Karpas-422 (cell line): ENCODE measurements around the gene PLPP2. TPM values are rescaled to one million over a fixed set of nuclear protein-coding genes. Genes with fewer than 3 reads are reported as not detected.

Source experiments
- DNase-seq: peaks from one replicate; pipeline ENCODE4 v3.0.0-alpha.2; 2015
- H2AFZ ChIP-seq: fragments of 200-600 bp; sonication (generic); 2 replicates; pipeline ENCODE4 v1.6.1; 2014; ENCODE audit warnings: antibody characterized with exemption, low read length, mixed read lengths
- H3K27ac ChIP-seq: fragments of 200-600 bp; sonication (generic); 2 replicates; pipeline ENCODE4 v1.5.1; 2014; ENCODE audit warnings: mild to moderate bottlenecking, low read length, moderate library complexity
- H3K27me3 ChIP-seq: fragments of 200-600 bp; sonication (generic); 2 replicates; pipeline ENCODE4 v1.6.1; 2014; ENCODE audit warnings: low read length, mixed read lengths
- H3K36me3 ChIP-seq: fragments of 200-600 bp; sonication (generic); 2 replicates; pipeline ENCODE4 v1.6.1; 2014; ENCODE audit warnings: low read length, mixed read lengths; ENCODE audit not compliant: insufficient read depth
- H3K4me1 ChIP-seq: fragments of 200-600 bp; sonication (generic); 2 replicates; pipeline ENCODE4 v1.6.1; 2014; ENCODE audit warnings: mild to moderate bottlenecking, low read length, mixed read lengths
- H3K4me2 ChIP-seq: fragments of 200-600 bp; sonication (generic); 2 replicates; pipeline ENCODE4 v1.6.1; 2014; ENCODE audit warnings: low read length, low read depth, mild to moderate bottlenecking; ENCODE audit not compliant: poor library complexity, severe bottlenecking
- H3K4me3 ChIP-seq: fragments of 200-600 bp; sonication (generic); 2 replicates; pipeline ENCODE4 v1.5.1; 2014; ENCODE audit warnings: mild to moderate bottlenecking, antibody characterized with exemption, low read length, mixed read lengths
- H3K79me2 ChIP-seq: fragments of 200-600 bp; sonication (generic); 2 replicates; pipeline ENCODE4 v1.6.1; 2014; ENCODE audit warnings: mild to moderate bottlenecking, low read length, mixed read lengths
- H3K9ac ChIP-seq: fragments of 200-600 bp; sonication (generic); 2 replicates; pipeline ENCODE4 v1.6.0; 2014; ENCODE audit warnings: low read length
- H3K9me2 ChIP-seq: fragments of 200-600 bp; sonication (generic), shearing (Covaris generic); replicated peaks from 2 replicates; pipeline ENCODE4 v1.6.0; 2014; ENCODE audit warnings: mild to moderate bottlenecking, low read length, moderate library complexity; ENCODE audit not compliant: insufficient read depth
- H3K9me3 ChIP-seq: fragments of 300-700, 200-600 bp; sonication (generic); 2 replicates; pipeline ENCODE4 v1.6.1; 2014; ENCODE audit warnings: low read length, mixed read lengths
- H4K20me1 ChIP-seq: fragments of 200-600 bp; sonication (generic); 2 replicates; pipeline ENCODE4 v1.6.1; 2014; ENCODE audit warnings: mild to moderate bottlenecking, antibody characterized with exemption, low read length, low read depth; ENCODE audit not compliant: insufficient read depth
- total RNA-seq: library from RNA; depleted of rRNA; stranded (reverse); fragments of >200 nt; shearing (Covaris generic); gene quantifications from 2 replicates; pipeline ENCODE4 v1.2.3, GENCODE V29; 2014; ENCODE audit warnings: low replicate concordance

The PLPP2 gene
- total RNA-seq, 1 experiment from 2014 or later: 0.26 TPM

GRCh38 chr19:287381-287871 lies 3.8 kb downstream of the PLPP2 start:
- H3K9ac ChIP-seq: no peak overlapping the region
- no peaks in the 10 kb centered on the region for H3K9me2 ChIP-seq
- H3K36me3 ChIP-seq: no peaks in the 10 kb centered on the region
- H2AFZ ChIP-seq: no peak overlapping the region
- no peaks in the 10 kb centered on the region for H3K9me3 ChIP-seq
- no peak overlapping the region for H3K4me2 ChIP-seq
- H3K4me3 ChIP-seq: no peak overlapping the region
- no peak overlapping the region for H3K27ac ChIP-seq
- no peak for DNase-seq
- H3K4me1 ChIP-seq: no peaks in the 10 kb centered on the region
- H4K20me1 ChIP-seq: no peaks in the 10 kb centered on the region
- no peaks in the 10 kb centered on the region for H3K79me2 ChIP-seq
- H3K27me3 ChIP-seq: no peaks in the 10 kb centered on the region

- Histone ChIP-seq H3K4me1 (no peaks in the 10 kb centered on the region), H3K4me3 (no peak overlapping the region), H2AFZ (no peak overlapping the region), H3K36me3 (no peaks in the 10 kb centered on the region), H3K9me3 (no peaks in the 10 kb centered on the region), H3K4me2 (no peak overlapping the region), H4K20me1 (no peaks in the 10 kb centered on the region), H3K9ac (no peak overlapping the region), H3K27ac (no peak overlapping the region), H3K27me3 (no peaks in the 10 kb centered on the region), H3K79me2 (no peaks in the 10 kb centered on the region), H3K9me2 (no peaks in the 10 kb centered on the region)
- no peak for DNase-seq
Observed at GRCh38 chr19:283395-283794, 7.8 kb downstream of the PLPP2 start.

GRCh38 chr19:282501-282900 lies 8.7 kb downstream of the PLPP2 start:
- Histone ChIP-seq H2AFZ (no peak overlapping the region), H3K27ac (no peak overlapping the region), H3K9me3 (no peaks in the 10 kb centered on the region), H4K20me1 (no peaks in the 10 kb centered on the region), H3K79me2 (no peaks in the 10 kb centered on the region), H3K9me2 (no peaks in the 10 kb centered on the region), H3K4me2 (no peak overlapping the region), H3K9ac (no peak overlapping the region), H3K4me3 (no peak overlapping the region), H3K36me3 (no peaks in the 10 kb centered on the region), H3K4me1 (no peaks in the 10 kb centered on the region), H3K27me3 (no peaks in the 10 kb centered on the region)
- DNase-seq: no peak

GRCh38 chr19:281992-282391 lies 9.2 kb downstream of the PLPP2 start:
- H3K9me3 ChIP-seq: no peaks in the 10 kb centered on the region
- DNase-seq: no peak
- no peak overlapping the region for H3K27ac ChIP-seq
- no peak overlapping the region for H3K4me2 ChIP-seq
- no peaks in the 10 kb centered on the region for H4K20me1 ChIP-seq
- H2AFZ ChIP-seq: no peak overlapping the region
- no peaks in the 10 kb centered on the region for H3K4me1 ChIP-seq
- no peaks in the 10 kb centered on the region for H3K36me3 ChIP-seq
- no peak overlapping the region for H3K4me3 ChIP-seq
- H3K79me2 ChIP-seq: no peaks in the 10 kb centered on the region
- no peaks in the 10 kb centered on the region for H3K27me3 ChIP-seq
- no peaks in the 10 kb centered on the region for H3K9me2 ChIP-seq
- no peak overlapping the region for H3K9ac ChIP-seq

GRCh38 chr19:281156-281853 lies 9.9 kb downstream of the PLPP2 start:
- Histone ChIP-seq H4K20me1 (no peaks in the 10 kb centered on the region), H3K36me3 (no peaks in the 10 kb centered on the region), H3K9ac (no peak overlapping the region), H3K9me3 (no peaks in the 10 kb centered on the region), H3K79me2 (no peaks in the 10 kb centered on the region), H3K27me3 (no peaks in the 10 kb centered on the region), H3K4me3 (no peak overlapping the region), H3K4me1 (no peaks in the 10 kb centered on the region), H3K27ac (no peak overlapping the region), H3K4me2 (no peak overlapping the region), H3K9me2 (no peaks in the 10 kb centered on the region), H2AFZ (no peak overlapping the region)
- no peak for DNase-seq

- Histone ChIP-seq H3K27ac (no peak overlapping the region), H3K4me3 (no peak overlapping the region), H3K9me3 (no peaks in the 10 kb centered on the region), H4K20me1 (no peaks in the 10 kb centered on the region), H3K79me2 (no peaks in the 10 kb centered on the region), H3K4me2 (no peak overlapping the region), H3K9me2 (no peaks in the 10 kb centered on the region), H3K4me1 (no peaks in the 10 kb centered on the region), H2AFZ (no peak overlapping the region), H3K36me3 (no peaks in the 10 kb centered on the region), H3K27me3 (no peaks in the 10 kb centered on the region), H3K9ac (no peak overlapping the region)
- DNase-seq: no peak
Observed at GRCh38 chr19:280541-281009, 10.6 kb downstream of the PLPP2 start.

- Histone ChIP-seq H3K4me1 (no peaks in the 10 kb centered on the region), H3K4me2 (no peak overlapping the region), H3K9ac (no peak overlapping the region), H3K9me2 (no peaks in the 10 kb centered on the region), H4K20me1 (no peaks in the 10 kb centered on the region), H3K9me3 (no peaks in the 10 kb centered on the region), H3K27ac (no peak overlapping the region), H3K79me2 (no peaks in the 10 kb centered on the region), H3K4me3 (no peak overlapping the region), H3K27me3 (no peaks in the 10 kb centered on the region), H2AFZ (no peak overlapping the region), H3K36me3 (no peaks in the 10 kb centered on the region)
- DNase-seq: no peak
Observed at GRCh38 chr19:279656-280055, 11.5 kb downstream of the PLPP2 start.

- no peaks in the 10 kb centered on the region for H3K4me1 ChIP-seq
- no peak for DNase-seq
- H3K27me3 ChIP-seq: no peaks in the 10 kb centered on the region
- H3K27ac ChIP-seq: no peak overlapping the region
- H2AFZ ChIP-seq: no peak overlapping the region
- H3K36me3 ChIP-seq: no peaks in the 10 kb centered on the region
- no peaks in the 10 kb centered on the region for H3K9me2 ChIP-seq
- no peaks in the 10 kb centered on the region for H4K20me1 ChIP-seq
- H3K79me2 ChIP-seq: no peaks in the 10 kb centered on the region
- no peak overlapping the region for H3K4me2 ChIP-seq
- H3K9me3 ChIP-seq: no peaks in the 10 kb centered on the region
- no peak overlapping the region for H3K9ac ChIP-seq
- H3K4me3 ChIP-seq: no peak overlapping the region
Observed at GRCh38 chr19:279231-279630, 12.0 kb downstream of the PLPP2 start.
